Right renal pelvis (tissue), 4 donors: ENCODE data around the gene ZNF385B. TPM values are rescaled to one million over a fixed set of nuclear protein-coding genes. Genes with fewer than 3 reads are reported as not detected.
"Not testable (repeated sequence)": the region's sequence is repeated elsewhere in the genome, so short reads cannot be mapped to it uniquely, and the experiment has no call there.

ENCODE experiments used
- DNase-seq, 4 donors: peaks; one replicate each; pipeline ENCODE4 v3.0.0-alpha.2; 2013; ENCODE audit warnings: low read depth in 4 of 4, low spot score in 3 of 4, missing footprints in 1 of 4
- polyA plus RNA-seq, 4 donors: library from polyadenylated mRNA; unstranded; fragments of 120-200 nt; gene quantifications; one replicate each; pipeline ENCODE4 v1.2.1, GENCODE V29; 2013; ENCODE audit not compliant: insufficient read length in 4 of 4

The ZNF385B gene
- polyA plus RNA-seq, 4 donors = 11.6 to 17.4 (median 14.4) TPM

DNA sequence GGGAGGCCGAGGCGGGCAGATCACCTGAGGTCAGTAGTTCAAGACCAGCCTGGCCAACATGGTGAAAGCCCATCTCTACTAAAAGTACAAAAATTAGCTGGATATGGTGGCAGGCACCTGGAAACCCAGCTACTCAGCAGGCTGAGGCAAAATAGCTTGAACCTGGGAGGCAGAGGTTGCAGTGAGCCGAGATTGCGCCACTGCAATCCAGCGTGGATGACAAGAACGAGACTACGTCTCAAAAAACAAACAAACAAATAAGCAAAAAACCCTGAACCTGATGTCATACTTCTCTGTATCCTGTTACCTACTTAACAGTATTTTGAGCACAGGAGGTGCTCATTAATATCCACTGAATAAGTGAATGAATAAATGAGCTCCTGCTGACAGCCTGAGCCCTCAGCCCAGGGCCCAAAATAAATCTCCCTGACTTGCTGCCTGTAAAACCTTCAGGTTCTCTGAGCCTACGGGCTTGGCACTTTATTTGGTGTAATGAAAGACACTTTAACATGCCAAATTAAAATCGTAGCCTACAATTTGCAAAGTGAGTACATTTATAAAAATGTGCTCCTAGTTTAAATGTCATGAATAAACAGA is 215.1 kb downstream of the ZNF385B start:
- no peak for DNase-seq

- DNase-seq = no peak
Observed at GRCh38 chr2:179645047-179645446, 216.4 kb downstream of the ZNF385B start.

- no peak for DNase-seq
Observed at GRCh38 chr2:179642462-179642861, 218.9 kb downstream of the ZNF385B start.

DNA sequence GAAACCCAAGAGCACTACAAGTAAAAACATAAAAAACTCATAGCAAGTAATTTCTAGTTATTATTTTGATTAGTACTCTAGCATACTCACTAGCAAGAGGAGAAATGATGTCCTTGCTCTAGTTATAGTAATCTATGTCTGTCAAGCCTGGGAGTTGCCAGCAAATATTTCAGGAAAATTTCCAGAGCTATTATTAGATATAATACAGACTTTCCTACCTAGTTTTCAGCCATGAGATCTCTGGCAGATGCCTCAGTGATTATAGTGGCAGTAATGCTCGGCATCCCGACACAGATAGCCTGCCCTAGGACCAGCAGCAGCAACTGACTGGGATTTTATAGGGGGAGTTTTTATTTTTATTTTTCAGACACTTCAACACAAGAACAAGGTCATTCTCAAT is 224.4 kb downstream of the ZNF385B start:
- DNase-seq = no peak

GRCh38 chr2:179636100-179636980 is 225.1 kb downstream of the ZNF385B start:
- no peak for DNase-seq

DNA sequence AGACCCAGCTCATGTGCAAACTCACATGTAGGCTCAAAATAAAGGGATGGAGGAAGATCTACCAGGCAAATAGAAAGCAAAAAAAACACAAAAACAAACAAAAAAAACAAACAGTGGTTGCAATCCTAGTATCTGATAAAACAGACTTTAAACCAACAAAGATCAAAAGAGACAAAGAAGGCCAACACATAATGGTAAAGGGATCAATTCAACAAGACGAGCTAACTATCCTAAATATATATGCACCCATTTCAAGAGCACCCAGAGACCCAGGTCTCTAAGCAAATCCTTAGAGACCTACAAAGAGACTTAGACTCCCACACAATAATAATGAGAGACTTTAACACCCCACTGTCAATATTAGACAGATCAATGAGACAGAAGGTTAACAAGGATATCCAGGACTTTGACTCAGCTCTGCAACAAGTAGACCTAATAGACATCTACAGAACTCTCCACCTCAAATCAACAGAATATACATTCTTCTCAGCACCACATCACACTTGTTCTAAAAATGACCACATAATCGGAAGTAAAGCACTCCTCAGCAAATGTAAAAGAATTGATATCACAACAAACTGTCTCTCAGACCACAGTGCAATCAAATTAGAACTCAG is 229.5 kb downstream of the ZNF385B start:
- not testable (repeated sequence) for DNase-seq

DNA sequence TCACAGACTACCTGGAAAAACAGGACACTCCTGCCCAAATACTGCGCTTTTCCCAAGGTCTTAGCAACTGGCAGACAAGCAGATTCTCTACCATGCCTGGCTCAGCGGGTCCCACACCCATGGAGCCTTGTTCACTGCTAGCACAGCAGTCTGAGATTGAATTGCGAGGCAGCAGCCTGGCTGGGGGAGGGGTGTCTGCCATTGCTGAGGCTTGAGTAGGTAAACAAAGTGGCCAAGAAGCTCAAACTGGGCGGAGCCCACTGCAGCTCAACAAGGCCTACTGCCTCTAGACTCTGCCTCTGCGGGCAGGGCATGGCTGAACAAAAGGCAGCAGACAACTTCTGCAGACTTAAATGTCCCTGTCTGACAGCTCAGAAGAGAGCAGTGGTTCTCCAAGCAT is 231.6 kb downstream of the ZNF385B start:
- not testable (repeated sequence) for DNase-seq

- DNase-seq = no peak
Observed at GRCh38 chr2:179626261-179626660, 235.2 kb downstream of the ZNF385B start.

DNA sequence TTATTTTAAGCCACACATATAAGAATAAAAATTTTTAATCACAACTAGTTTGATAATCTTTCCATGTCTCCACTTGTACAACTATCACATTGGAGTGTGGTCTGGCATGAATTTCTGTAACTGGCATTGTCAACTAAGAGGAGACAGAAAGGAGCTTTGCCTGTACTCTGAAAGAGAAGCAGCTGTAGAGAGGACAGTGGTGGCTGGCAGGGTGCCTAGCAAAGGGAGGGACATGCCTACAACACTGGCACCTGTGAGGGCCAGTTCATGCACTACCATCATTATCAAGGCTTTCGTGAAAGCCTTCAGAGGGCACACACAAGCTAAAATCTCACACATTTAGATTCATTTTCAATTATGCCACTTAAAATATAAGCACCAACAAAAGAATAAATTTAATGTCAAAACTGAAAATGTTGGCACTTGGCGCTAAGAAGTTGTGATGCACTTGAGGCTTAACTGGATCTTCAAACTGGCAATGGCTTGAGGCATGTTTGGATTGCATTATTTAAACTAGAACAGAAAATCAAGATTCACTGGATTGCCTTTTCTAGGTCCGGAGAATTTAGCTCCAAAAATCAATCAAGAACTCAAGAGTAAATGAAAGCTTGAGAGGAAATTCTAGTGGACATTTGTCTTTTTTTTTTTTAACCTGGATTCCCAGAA is 238.6 kb downstream of the ZNF385B start:
- DNase-seq = no peak

DNA sequence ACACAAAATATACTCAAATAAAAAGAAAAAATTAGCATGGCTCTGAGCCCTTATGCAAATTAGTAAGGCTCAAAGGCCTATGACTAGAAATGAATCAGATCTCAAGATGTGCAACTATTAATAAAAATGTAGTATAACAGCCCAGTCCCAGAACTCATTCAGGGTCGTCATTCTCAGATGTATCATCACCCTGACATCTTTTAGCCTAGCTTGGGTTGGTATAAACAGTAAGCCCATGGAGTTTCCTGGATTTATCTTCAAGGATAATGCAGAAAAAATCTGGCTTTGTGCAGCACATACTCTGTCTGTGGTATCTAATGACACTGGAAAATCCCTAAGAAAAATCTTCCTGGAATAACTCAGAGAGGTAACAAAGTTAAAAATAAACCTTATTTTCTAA is 239.3 kb downstream of the ZNF385B start:
- DNase-seq = no peak

- no peak for DNase-seq
Observed at GRCh38 chr2:179619947-179620467, 241.4 kb downstream of the ZNF385B start.

DNA sequence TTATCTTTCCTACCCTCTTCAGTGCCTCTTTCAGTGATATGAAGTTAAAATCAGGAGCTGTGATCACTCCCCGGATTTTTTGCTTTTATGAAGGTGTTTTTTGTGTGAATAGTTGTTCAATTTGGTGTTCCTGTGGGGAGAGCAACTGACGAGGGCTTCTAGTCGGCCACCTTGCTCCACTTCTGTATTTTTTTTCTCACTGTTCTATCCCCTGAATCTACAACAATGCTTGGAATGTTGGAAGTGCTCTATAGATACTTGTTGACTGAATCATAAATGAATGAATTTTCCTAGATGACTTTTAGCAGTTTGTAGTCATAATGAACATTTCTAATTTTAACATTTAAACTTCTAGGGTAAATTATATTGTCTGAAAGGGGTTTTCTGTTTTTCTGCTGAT is 247.3 kb downstream of the ZNF385B start:
- no peak for DNase-seq

GRCh38 chr2:179613701-179614100 is 247.7 kb downstream of the ZNF385B start:
- DNase-seq = no peak

DNA sequence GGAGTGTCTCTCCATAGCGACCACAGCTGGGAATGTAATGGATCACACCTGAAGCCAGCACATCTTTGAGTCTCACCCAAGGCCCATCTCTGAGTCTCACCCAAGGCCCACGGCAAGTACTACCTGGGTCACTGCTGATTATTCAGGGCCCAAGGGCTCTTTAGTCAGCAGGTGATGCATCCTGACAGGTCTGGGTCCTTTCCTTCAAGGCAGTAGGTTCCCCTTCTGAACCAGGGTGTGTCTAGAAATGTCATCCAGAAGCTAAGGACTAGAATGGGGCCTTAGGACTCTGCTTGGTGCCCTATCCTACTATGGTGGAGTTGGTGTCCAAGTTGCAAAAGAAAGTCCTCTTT is 248.1 kb downstream of the ZNF385B start:
- DNase-seq = no peak

DNA sequence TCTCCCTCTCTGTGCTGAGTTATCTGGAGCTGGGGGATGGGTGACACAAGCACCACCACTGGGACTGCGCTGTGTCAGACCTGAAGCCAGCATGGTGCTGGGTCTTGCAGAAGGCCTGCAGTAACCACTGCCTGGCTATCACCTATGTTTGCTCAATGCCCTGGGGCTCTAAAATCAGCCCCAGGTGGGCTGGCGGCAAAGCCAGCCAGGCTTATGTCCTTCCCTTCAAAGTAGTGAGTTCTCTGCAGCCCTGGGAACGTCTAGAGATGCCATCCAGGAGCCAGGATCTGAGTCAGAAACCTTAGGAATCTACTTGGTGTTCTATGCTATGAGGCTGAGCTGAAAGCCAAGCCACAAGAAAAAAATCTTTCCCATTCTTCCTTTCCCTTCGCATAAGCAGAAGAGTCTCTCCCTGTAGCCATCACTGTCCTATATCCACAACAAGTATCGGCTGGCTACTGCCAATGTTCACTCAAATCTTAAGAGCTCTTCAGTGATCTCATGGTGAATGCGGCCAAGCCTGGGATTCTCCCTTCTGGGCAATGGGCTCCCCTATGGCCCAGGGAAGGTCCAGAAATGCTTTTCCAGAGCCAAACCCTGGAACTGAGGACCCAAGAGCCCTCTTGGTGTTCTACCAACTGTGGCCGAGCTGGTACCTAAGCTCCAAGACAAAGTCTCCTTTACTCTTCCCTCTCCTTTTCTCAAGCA is 248.7 kb downstream of the ZNF385B start:
- DNase-seq = no peak

DNA sequence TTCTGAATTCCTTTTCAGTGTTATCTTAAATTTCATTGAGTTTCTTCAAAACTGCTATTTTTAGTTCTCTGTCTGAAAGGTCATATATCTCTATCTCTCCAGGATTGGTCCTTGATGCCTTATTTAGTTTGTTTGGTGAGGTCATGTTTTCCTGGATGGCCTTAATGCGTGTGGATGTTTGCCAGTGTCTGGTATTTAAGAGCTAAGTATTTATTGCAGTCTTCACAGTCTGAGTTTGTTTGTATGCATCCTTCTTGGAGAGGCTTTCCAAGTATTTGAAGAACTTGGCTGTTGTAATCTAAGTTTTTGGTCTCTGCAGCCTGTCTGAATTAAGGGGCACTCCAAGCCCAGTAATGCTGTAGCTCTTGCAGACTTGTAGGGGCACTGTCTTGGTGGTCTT is 249.3 kb downstream of the ZNF385B start:
- no peak for DNase-seq

DNA sequence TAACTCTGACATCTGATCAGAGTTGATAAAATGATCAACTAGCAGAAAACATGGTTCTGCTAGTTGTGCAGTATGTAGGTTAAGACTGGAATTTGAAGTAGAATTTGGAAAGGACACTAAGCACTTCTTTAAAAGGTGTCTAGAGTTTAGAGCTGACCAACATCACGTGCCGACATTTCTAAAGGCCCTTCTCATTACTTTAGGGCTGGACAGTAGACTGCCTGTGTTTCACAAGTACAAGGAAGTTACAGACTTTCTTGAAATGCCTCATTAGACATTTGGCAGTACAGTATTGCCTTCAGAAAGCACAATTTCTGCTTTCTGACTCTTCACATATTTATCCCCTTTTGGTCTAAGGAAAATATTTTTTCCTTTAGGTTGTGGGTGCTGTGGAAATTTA is 255.3 kb downstream of the ZNF385B start:
- DNase-seq = no peak

DNA sequence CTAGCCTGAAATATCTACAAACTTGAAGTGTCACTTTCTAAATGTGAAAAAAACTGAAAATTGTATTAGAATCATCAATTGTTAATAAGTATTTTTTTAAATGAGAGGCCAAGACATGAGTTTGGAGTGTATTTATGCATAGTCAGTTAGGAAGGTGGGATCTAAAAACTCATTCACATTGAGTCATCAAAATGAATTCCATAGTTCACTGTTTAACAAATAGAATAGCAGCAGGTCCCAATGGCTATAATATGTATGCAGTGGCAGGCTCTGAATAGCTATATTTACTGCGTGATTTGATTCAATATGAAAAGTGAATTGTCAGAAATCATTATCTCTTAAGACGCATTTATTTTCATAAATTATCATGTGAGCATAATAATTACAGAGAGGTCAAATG is 256.1 kb downstream of the ZNF385B start:
- no peak for DNase-seq

DNA sequence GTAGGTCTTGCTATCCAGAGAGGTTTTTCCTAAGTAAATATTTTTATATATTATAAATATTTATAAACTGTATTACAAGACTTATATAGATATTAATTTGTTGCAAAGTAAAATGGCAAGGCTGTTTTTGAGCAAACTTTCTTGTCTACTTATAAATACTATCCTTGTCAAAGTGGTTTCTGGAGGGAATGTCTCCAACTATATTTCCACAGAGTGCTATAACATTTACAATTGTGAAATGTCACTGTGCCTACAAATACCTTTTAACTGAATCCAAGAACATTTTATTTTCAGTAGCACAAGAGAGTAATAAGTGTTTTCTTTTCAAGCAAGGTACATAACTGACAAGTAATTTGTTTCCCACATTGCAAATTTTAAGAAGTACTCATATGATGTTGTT is 256.8 kb downstream of the ZNF385B start:
- no peak for DNase-seq

- DNase-seq = no peak
Observed at GRCh38 chr2:179602452-179602851, 259.0 kb downstream of the ZNF385B start.
